RWPE2 (cell line): ENCODE measurements around the gene NEUROD6.

Experiments
- ATAC-seq: fragments of 200-7000 bp; cut with Tn5 transposase; 3 replicates; pipeline ENCODE4 v1.9.1; 2021; ENCODE audit warnings: low read depth
- DNase-seq: peaks from one replicate; pipeline ENCODE4 v3.0.0-alpha.2; 2020; ENCODE audit warnings: low spot score
- H3K27ac ChIP-seq: fragments of 450-650 bp; 2 replicates; pipeline ENCODE4 v1.5.1; 2017; ENCODE audit warnings: mild to moderate bottlenecking; ENCODE audit not compliant: poor library complexity, severe bottlenecking
- H3K27me3 ChIP-seq: fragments of 250-450 bp; sonication (Bioruptor Pico); 2 replicates; pipeline ENCODE4 v1.5.1; 2021; ENCODE audit warnings: mild to moderate bottlenecking, moderate library complexity; ENCODE audit not compliant: insufficient read depth, poor library complexity, severe bottlenecking
- H3K36me3 ChIP-seq: fragments of 250-450 bp; sonication (Bioruptor Pico); 2 replicates; pipeline ENCODE4 v1.5.1; 2020; ENCODE audit warnings: low read depth, mild to moderate bottlenecking, moderate library complexity
- H3K4me1 ChIP-seq: fragments of 250-450 bp; sonication (Bioruptor Pico); 2 replicates; pipeline ENCODE4 v1.5.1; 2021; ENCODE audit warnings: mild to moderate bottlenecking, moderate library complexity; ENCODE audit not compliant: insufficient read depth, poor library complexity, severe bottlenecking
- H3K4me3 ChIP-seq: fragments of 250-450 bp; sonication (Bioruptor Pico); 2 replicates; pipeline ENCODE4 v1.5.1; 2021; ENCODE audit warnings: mild to moderate bottlenecking, moderate library complexity; ENCODE audit not compliant: severe bottlenecking
- H3K9me3 ChIP-seq: fragments of 250-450 bp; sonication (Bioruptor Pico); 2 replicates; pipeline ENCODE4 v1.5.1; 2021; ENCODE audit warnings: mild to moderate bottlenecking, moderate library complexity; ENCODE audit not compliant: severe bottlenecking
- TF ChIP-seq, protein P1 (sequence below): fragments of 450-650 bp; IDR thresholded peaks from one replicate; pipeline ENCODE4 v1.5.1; 2017; ENCODE audit warnings: mild to moderate bottlenecking, moderate library complexity; ENCODE audit not compliant: poor library complexity, severe bottlenecking

NEUROD6 gene

DNA sequence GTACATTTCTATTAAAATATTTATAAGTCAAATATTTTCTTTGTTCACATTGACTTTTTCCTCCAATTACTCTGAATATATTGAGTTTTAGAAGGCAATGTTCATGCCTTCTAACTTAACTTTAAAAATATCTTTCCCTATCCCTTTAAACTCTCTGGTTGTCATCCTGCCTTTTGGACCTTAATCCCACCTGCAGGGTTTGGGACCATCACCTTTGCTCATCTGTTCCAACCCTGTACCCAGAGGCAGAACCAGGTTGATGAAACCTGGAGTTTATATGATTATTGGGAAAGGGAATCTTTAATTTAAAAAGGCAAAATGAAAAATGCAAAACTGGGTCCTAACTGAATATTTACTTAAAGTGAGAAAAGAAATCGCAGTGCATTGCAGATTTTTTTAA, 24.8 kb downstream of the NEUROD6 start:
- Histone ChIP-seq H3K27me3 (peaks cover 2% of the 10 kb centered on the region), H3K4me3 (no peak overlapping the region), H3K36me3 (no peaks in the 10 kb centered on the region), H3K27ac (no peak overlapping the region), H3K9me3 (no peaks in the 10 kb centered on the region), H3K4me1 (no peaks in the 10 kb centered on the region)
- no peak for ATAC-seq
- TF ChIP-seq, protein P1, sequence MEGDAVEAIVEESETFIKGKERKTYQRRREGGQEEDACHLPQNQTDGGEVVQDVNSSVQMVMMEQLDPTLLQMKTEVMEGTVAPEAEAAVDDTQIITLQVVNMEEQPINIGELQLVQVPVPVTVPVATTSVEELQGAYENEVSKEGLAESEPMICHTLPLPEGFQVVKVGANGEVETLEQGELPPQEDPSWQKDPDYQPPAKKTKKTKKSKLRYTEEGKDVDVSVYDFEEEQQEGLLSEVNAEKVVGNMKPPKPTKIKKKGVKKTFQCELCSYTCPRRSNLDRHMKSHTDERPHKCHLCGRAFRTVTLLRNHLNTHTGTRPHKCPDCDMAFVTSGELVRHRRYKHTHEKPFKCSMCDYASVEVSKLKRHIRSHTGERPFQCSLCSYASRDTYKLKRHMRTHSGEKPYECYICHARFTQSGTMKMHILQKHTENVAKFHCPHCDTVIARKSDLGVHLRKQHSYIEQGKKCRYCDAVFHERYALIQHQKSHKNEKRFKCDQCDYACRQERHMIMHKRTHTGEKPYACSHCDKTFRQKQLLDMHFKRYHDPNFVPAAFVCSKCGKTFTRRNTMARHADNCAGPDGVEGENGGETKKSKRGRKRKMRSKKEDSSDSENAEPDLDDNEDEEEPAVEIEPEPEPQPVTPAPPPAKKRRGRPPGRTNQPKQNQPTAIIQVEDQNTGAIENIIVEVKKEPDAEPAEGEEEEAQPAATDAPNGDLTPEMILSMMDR = no peak
- DNase-seq = no peak

GRCh38 chr7:31314781-31315180, 25.7 kb downstream of the NEUROD6 start:
- ATAC-seq = no peak
- TF ChIP-seq, protein P1 = no peak
- H3K27me3 ChIP-seq = peaks cover 6% of the 10 kb centered on the region
- DNase-seq = no peak
- H3K4me1 ChIP-seq = no peaks in the 10 kb centered on the region
- H3K4me3 ChIP-seq = no peak overlapping the region
- H3K9me3 ChIP-seq = no peaks in the 10 kb centered on the region
- no peaks in the 10 kb centered on the region for H3K36me3 ChIP-seq
- H3K27ac ChIP-seq = no peak overlapping the region

DNA sequence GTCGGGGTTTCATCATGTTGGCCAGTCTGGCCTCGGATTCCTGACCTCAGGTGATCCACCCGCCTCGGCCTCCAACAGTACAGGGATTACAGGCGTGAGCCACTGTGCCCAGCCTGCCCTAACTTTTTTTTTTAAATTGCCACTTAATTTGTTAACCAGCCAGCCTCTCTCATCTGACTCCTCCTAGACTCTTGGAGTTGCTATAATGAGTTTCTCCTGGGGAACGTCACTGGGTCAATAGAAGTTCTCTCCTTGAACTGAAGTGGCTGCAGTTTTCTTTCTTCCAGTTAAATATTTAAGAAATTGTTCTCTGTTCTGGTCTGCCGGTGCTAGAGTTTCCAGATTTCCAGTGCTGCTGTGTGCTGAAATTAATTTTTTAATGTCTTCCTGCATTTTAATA, 27.6 kb downstream of the NEUROD6 start:
- Histone ChIP-seq H3K27ac (no peak overlapping the region), H3K4me3 (no peak overlapping the region), H3K36me3 (no peaks in the 10 kb centered on the region), H3K27me3 (peaks cover 9% of the 10 kb centered on the region), H3K4me1 (no peaks in the 10 kb centered on the region), H3K9me3 (no peaks in the 10 kb centered on the region)
- DNase-seq (no peak), ATAC-seq (no peak)
- TF ChIP-seq, protein P1 = no peak

DNA sequence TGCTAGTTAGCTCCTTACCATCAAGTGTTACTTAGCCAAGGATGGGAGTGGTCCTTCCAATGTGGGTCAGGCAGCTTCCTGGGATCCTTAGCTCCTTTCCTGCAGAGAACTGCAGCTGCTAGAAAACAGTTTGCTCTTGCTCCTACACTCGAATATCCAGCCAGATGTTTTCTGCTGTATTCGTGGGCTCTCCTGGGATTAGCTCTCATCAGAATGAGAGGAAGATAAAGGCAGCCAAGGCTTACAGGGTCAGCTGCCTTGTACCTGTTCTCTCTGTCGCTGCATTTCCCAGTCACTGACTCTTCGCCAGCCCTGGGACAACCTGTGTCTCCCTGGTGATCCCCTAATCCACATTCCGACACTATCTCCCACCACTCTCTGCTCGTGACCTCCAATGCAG, 29.0 kb downstream of the NEUROD6 start:
- DNase-seq (no peak), ATAC-seq (no peak)
- H3K36me3 ChIP-seq = no peaks in the 10 kb centered on the region
- H3K4me3 ChIP-seq = no peak overlapping the region
- H3K27me3 ChIP-seq = peaks cover 9% of the 10 kb centered on the region
- no peaks in the 10 kb centered on the region for H3K9me3 ChIP-seq
- TF ChIP-seq, protein P1 = no peak
- H3K27ac ChIP-seq = no peak overlapping the region
- H3K4me1 ChIP-seq = no peaks in the 10 kb centered on the region

- Histone ChIP-seq H3K9me3 (no peaks in the 10 kb centered on the region), H3K27me3 (peaks cover 9% of the 10 kb centered on the region), H3K36me3 (no peaks in the 10 kb centered on the region), H3K4me1 (no peaks in the 10 kb centered on the region), H3K27ac (no peak overlapping the region), H3K4me3 (no peak overlapping the region)
- ATAC-seq = no peak
- DNase-seq = no peak
- TF ChIP-seq, protein P1 = no peak
Measured at GRCh38 chr7:31310321-31310935, 30.1 kb downstream of the NEUROD6 start.
